Activated CD4-positive, alpha-beta T cell treated with anti-CD3 and anti-CD28 coated beads for 48 hours (primary cell): ENCODE results near the gene CYREN.
"Not testable (repeated sequence)": the region's sequence is repeated elsewhere in the genome, so short reads cannot be mapped to it uniquely, and the experiment has no call there.

Experiments
- DNase-seq: peaks from one replicate; pipeline ENCODE4 v3.0.0-alpha.2; 2020

Gene CYREN

GRCh38 chr7:135158141-135158655, 12.3 kb downstream of the CYREN start:
- no peak for DNase-seq

- no peak for DNase-seq
Measured at GRCh38 chr7:135156290-135156689, 14.2 kb downstream of the CYREN start.

GRCh38 chr7:135154734-135155133, 15.8 kb downstream of the CYREN start:
- DNase-seq: no peak

- no peak for DNase-seq
Measured at GRCh38 chr7:135152442-135152841, 18.1 kb downstream of the CYREN start.

- DNase-seq: no peak
Measured at GRCh38 chr7:135151533-135151932, 19.0 kb downstream of the CYREN start.

- no peak for DNase-seq
Measured at GRCh38 chr7:135151132-135151531, 19.4 kb downstream of the CYREN start.

- DNase-seq: no peak
Measured at GRCh38 chr7:135150072-135150782, 20.3 kb downstream of the CYREN start.

- peak; percentile 62 for DNase-seq
Measured at GRCh38 chr7:135147899-135148721, 22.4 kb downstream of the CYREN start, which contains the start of gene TMEM140. Gene TMEM140, plus strand, starts transcription at chr7:135148072. Its CDS starts 16,370 bp downstream, at chr7:135164442.

- DNase-seq: no peak
Measured at GRCh38 chr7:135147341-135147898, 23.1 kb downstream of the CYREN start.

- no peak for DNase-seq
Measured at GRCh38 chr7:135143885-135144668, 26.4 kb downstream of the CYREN start.

GRCh38 chr7:135129579-135129978, 40.9 kb downstream of the CYREN start:
- no peak for DNase-seq

GRCh38 chr7:135128931-135129330, 41.6 kb downstream of the CYREN start:
- DNase-seq: no peak

- not testable (repeated sequence) for DNase-seq
Measured at GRCh38 chr7:135124631-135125030, 45.9 kb downstream of the CYREN start.

- DNase-seq: no peak
Measured at GRCh38 chr7:135121868-135122267, 48.6 kb downstream of the CYREN start.

GRCh38 chr7:135117096-135117495, 53.4 kb downstream of the CYREN start:
- DNase-seq: no peak
